Measurements from ENCODE around the gene THRB. TPM values are rescaled to one million over a fixed set of nuclear protein-coding genes. Genes with fewer than 3 reads are reported as not detected.

The THRB gene
- polyA plus RNA-seq, 1 experiment: 0.83 TPM

DNA sequence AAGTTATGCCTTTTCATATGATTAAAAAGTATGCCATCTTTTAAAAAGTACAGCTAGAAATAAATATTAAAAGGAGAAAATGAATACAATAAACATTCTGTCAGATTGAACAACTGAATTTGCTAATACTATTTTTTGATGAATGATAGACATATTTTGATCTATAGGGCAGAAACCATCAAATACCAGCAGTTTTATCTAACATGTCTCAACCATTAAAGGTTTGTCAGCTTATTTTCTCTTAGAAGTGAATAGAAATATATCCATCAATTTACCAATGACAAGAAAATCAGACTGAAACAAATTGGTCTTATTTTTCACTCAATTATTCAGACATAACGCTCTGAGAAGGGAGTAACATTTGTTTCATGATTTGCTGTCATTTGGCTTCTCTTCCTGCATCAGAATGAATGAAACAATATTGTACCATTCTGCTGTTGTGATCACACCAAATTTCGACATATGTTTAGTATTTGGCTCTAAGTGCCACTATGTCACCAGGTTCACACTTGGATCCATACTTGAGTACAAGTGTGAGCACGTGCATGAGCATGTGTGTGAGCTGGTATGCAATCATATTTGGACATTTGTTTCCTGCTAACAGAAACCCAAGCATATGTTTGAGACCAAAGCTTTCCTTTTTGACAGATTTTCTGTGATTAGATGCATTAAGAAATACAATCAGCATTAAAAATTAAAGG, 86.5 kb downstream of the THRB start:
- ChIA-PET POLR2A (no interaction called here), CTCF (no interaction called here)
- TF ChIP-seq, protein P1, sequence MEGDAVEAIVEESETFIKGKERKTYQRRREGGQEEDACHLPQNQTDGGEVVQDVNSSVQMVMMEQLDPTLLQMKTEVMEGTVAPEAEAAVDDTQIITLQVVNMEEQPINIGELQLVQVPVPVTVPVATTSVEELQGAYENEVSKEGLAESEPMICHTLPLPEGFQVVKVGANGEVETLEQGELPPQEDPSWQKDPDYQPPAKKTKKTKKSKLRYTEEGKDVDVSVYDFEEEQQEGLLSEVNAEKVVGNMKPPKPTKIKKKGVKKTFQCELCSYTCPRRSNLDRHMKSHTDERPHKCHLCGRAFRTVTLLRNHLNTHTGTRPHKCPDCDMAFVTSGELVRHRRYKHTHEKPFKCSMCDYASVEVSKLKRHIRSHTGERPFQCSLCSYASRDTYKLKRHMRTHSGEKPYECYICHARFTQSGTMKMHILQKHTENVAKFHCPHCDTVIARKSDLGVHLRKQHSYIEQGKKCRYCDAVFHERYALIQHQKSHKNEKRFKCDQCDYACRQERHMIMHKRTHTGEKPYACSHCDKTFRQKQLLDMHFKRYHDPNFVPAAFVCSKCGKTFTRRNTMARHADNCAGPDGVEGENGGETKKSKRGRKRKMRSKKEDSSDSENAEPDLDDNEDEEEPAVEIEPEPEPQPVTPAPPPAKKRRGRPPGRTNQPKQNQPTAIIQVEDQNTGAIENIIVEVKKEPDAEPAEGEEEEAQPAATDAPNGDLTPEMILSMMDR (IDR thresholded peaks at IDR 0.05; ENCODE audit: insufficient read depth, low read depth, low read length): no peak
- Histone ChIP-seq H3K4me3 (ENCODE audit: low read depth, low read length) (no peak overlapping the region), H3K27me3 (ENCODE audit: control insufficient read depth, insufficient read depth, low read length) (no peaks in the 10 kb centered on the region), H3K36me3 (ENCODE audit: control insufficient read depth, insufficient read depth, low read length) (no peaks in the 10 kb centered on the region)
- DNase-seq (ENCODE audit: low read depth): no peak

DNA sequence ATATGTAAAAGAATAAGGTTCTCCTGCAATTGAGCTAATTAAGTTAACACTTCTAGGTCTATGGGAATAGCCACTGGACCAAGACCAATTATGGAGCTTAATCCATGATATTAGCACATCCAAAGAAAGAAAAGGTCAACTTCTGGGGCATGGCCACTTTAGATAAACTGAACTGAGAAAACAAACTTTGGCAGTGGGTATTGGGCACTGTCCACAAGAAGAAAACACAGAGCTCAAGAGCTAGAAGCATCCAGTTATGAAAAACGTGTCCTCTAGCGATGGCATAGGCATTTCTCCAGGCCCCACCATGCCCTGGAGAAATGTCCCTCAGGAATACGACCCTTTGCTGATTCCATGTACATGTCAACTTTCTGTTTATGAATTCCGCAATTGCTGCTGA, 87.8 kb downstream of the THRB start:
- no peaks in the 10 kb centered on the region for H3K27me3 ChIP-seq (ENCODE audit: control insufficient read depth, insufficient read depth, low read length)
- TF ChIP-seq, protein P1 (IDR thresholded peaks at IDR 0.05; ENCODE audit: insufficient read depth, low read depth, low read length): no peak
- POLR2A ChIA-PET: no interaction called here
- CTCF ChIA-PET: no interaction called here
- no peaks in the 10 kb centered on the region for H3K36me3 ChIP-seq (ENCODE audit: control insufficient read depth, insufficient read depth, low read length)
- no peak overlapping the region for H3K4me3 ChIP-seq (ENCODE audit: low read depth, low read length)
- DNase-seq (ENCODE audit: low read depth): no peak

DNA sequence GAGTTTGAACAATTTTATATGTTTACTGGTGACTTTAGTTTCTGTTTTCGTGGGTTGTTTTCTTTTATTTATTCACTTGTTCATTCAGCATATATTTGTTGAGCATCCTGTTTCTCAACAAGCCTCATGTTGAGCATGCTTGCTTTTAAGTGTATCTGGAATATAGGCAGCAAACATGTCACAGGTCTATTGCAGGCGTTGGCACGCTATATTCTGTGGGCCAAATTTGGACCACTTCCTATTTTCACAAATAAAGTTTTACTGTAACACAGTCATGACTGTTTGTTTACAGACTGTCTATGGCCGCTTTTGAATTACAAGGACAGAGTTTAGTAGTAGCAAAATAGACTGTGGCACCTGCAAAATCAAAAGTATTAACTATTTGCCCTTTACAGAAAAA, 89.6 kb downstream of the THRB start:
- H3K36me3 ChIP-seq (ENCODE audit: control insufficient read depth, insufficient read depth, low read length): no peaks in the 10 kb centered on the region
- DNase-seq (ENCODE audit: low read depth): no peak
- no peaks in the 10 kb centered on the region for H3K27me3 ChIP-seq (ENCODE audit: control insufficient read depth, insufficient read depth, low read length)
- CTCF ChIA-PET: no interaction called here
- POLR2A ChIA-PET: no interaction called here
- TF ChIP-seq, protein P1 (IDR thresholded peaks at IDR 0.05; ENCODE audit: insufficient read depth, low read depth, low read length): no peak
- H3K4me3 ChIP-seq (ENCODE audit: low read depth, low read length): no peak overlapping the region

DNA sequence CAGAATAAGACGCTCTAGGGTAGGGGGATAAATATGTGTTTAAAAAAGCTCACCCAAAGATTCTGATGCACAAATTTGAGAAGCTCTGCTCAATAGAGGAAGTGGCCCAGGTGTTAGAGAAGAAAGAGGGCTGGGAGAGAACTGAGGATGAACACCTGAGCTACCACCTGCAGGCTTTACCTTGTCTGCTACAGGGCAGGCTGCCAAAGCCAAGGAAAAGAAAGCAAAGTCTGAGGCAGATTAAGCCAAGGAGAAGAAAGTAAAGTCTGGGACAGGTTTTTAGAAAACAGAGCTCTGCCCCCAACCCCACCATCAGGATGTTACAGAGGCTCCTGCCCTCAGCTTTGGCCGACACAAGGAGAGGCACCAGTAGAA, 92.9 kb downstream of the THRB start:
- no peak for DNase-seq (ENCODE audit: low read depth)
- Histone ChIP-seq H3K36me3 (ENCODE audit: control insufficient read depth, insufficient read depth, low read length) (no peaks in the 10 kb centered on the region), H3K4me3 (ENCODE audit: low read depth, low read length) (no peak overlapping the region), H3K27me3 (ENCODE audit: control insufficient read depth, insufficient read depth, low read length) (no peaks in the 10 kb centered on the region)
- ChIA-PET POLR2A (no interaction called here), CTCF (no interaction called here)
- TF ChIP-seq, protein P1 (IDR thresholded peaks at IDR 0.05; ENCODE audit: insufficient read depth, low read depth, low read length): no peak

DNA sequence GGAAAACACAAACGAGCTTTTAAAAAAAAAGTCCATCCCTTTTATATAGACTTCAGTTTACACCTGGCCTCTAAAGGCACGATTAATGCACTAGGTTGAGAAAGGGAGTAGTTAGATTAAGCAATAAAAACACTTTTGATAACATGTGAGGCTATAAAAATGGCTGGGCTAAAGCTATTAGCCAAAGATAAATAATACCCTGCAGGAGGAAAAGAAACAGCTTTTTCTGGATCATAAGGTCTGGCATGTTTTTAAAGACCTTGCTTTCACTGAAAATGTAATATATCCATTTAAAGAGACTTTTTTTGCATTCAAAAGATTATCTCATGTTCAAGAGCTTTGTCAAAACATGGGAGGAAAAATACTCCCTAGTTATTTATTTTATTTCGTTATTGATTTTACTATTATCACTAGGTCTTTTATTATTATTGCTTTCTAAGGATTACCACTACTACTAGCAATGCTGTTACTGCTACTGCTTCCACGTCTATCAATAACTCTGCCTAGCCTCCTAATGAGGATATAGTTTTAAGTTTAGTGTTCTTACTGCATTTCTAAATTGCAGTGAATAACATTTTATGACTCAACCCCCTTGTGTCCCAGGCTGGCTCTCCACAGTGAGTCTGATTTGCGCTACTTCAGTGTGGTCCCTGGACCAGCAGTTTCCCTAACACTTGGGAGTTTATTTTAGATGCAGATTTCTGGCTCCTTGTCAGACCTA, 93.4 kb downstream of the THRB start:
- Histone ChIP-seq H3K27me3 (ENCODE audit: control insufficient read depth, insufficient read depth, low read length) (no peaks in the 10 kb centered on the region), H3K4me3 (ENCODE audit: low read depth, low read length) (no peak overlapping the region), H3K36me3 (ENCODE audit: control insufficient read depth, insufficient read depth, low read length) (no peaks in the 10 kb centered on the region)
- ChIA-PET POLR2A (no interaction called here), CTCF (no interaction called here)
- DNase-seq (ENCODE audit: low read depth): no peak
- TF ChIP-seq, protein P1 (IDR thresholded peaks at IDR 0.05; ENCODE audit: insufficient read depth, low read depth, low read length): no peak
